K562 (cell line): Measurements from ENCODE around the gene OXNAD1. TPM values are rescaled to one million over a fixed set of nuclear protein-coding genes. Genes with fewer than 3 reads are reported as not detected.

Source experiments
- GATAD2A ChIP-seq: fragments of 450-650 bp; IDR thresholded peaks from 2 replicates; pipeline ENCODE4 v1.6.1; 2017
- MTF1 ChIP-seq: fragments of 250-450 bp; sonication (Bioruptor Pico); IDR thresholded peaks from 2 replicates; pipeline ENCODE4 v1.9.0; 2021; ENCODE audit warnings: moderate library complexity, mild to moderate bottlenecking, inconsistent platforms, borderline replicate concordance
- NCOR1 ChIP-seq: fragments of 450-650 bp; IDR thresholded peaks from 2 replicates; pipeline ENCODE4 v1.6.1; 2016; ENCODE audit warnings: mild to moderate bottlenecking, moderate library complexity
- NFE2 ChIP-seq: IDR thresholded peaks from 2 replicates; pipeline ENCODE4 v1.6.1; 2014; ENCODE audit warnings: antibody characterized with exemption, low read depth
- SAP30 ChIP-seq: fragments of 200-600 bp; sonication (generic); IDR thresholded peaks from 2 replicates; pipeline ENCODE4 v1.6.1; 2012; ENCODE audit warnings: borderline replicate concordance, low read depth, mild to moderate bottlenecking, moderate library complexity, low read length, control low read depth, inconsistent platforms; ENCODE audit not compliant: insufficient read depth, poor library complexity, severe bottlenecking
- SMARCC2 ChIP-seq: fragments of 450-650 bp; IDR thresholded peaks from 2 replicates; pipeline ENCODE4 v1.6.1; 2017; ENCODE audit warnings: antibody characterized with exemption, moderate library complexity, mild to moderate bottlenecking, low read depth
- SRF ChIP-seq, 2 experiments: fragments of 250-450, 450-650 bp in 1 of 2; sonication (Bioruptor Pico) in 1 of 2; sonication (generic) in 1 of 2; formaldehyde crosslinking; IDR thresholded peaks; 2 replicates each; pipeline versions ENCODE4 v1.5.0 to v1.5.1; 2020 to 2022; ENCODE audit warnings: mild to moderate bottlenecking in 1 of 2, missing genetic modification reagents in 1 of 2
- XRCC4 ChIP-seq: IDR thresholded peaks from one replicate; pipeline ENCODE4 v1.6.1; 2011; ENCODE audit not compliant: insufficient read depth, insufficient read length; ENCODE audit errors: extremely low read depth
- ZC3H4 ChIP-seq: sonication (generic); formaldehyde crosslinking; IDR thresholded peaks from 2 replicates; pipeline ENCODE4 v1.9.0; 2021; ENCODE audit warnings: missing genetic modification reagents, borderline replicate concordance
- ZNF175 ChIP-seq: fragments of 200-800 bp; sonication (Bioruptor generic); IDR thresholded peaks from 2 replicates; pipeline ENCODE4 v1.6.1; 2016; ENCODE audit warnings: low read depth, mild to moderate bottlenecking, missing genetic modification characterization, missing compliant biosample characterization
- polyA plus RNA-seq, 8 experiments: library from polyadenylated mRNA; depleted of rRNA in 4 of 8; stranded (reverse) in 5 of 8; unstranded in 3 of 8; fragments of >200 nt; fragmentation: Nextera tagmentation in 2 of 8; fragmentation: Illumina TruSeq in 1 of 8; extraction: Ambion mirVana in 2 of 8; extraction: Trizol in 1 of 8; gene quantifications; 2 replicates each; pipeline versions ENCODE4 v1.2.1 to v1.2.3, GENCODE V29; 2011 to 2014; ENCODE audit warnings: inconsistent platforms in 1 of 8, missing spikeins in 1 of 8
- total RNA-seq, 7 experiments: library from RNA; depleted of rRNA in 6 of 7; stranded (reverse); fragments of >200 nt in 6 of 7; fragmentation: Illumina TruSeq in 2 of 7; extraction: Trizol in 2 of 7; gene quantifications; 2 replicates each; pipeline versions ENCODE4 v1.2.1 to v1.2.3, GENCODE V29; 2011 to 2021; ENCODE audit warnings: low replicate concordance in 1 of 7
- TF ChIP-seq, protein P1 (sequence below): sonication (generic); formaldehyde crosslinking; IDR thresholded peaks from 2 replicates; pipeline ENCODE4 v1.4.0; 2020; ENCODE audit warnings: mild to moderate bottlenecking, missing genetic modification reagents
- TF ChIP-seq, protein P2 (sequence below): fragments of 450-650 bp; IDR thresholded peaks from 2 replicates; pipeline ENCODE4 v1.6.1; 2016; ENCODE audit warnings: mild to moderate bottlenecking, moderate library complexity
- TF ChIP-seq, protein P3 (sequence below): sonication (generic); formaldehyde crosslinking; IDR thresholded peaks from 2 replicates; pipeline ENCODE4 v1.8.0; 2022; ENCODE audit warnings: mild to moderate bottlenecking, missing genetic modification reagents

OXNAD1 gene
- total and polyA plus RNA-seq, 9 of the 15 experiments (the other 6 are each of a cell fraction or from before 2014, with no cell fraction given) = 12.8 to 44.4 (median 41.1) TPM

DNA sequence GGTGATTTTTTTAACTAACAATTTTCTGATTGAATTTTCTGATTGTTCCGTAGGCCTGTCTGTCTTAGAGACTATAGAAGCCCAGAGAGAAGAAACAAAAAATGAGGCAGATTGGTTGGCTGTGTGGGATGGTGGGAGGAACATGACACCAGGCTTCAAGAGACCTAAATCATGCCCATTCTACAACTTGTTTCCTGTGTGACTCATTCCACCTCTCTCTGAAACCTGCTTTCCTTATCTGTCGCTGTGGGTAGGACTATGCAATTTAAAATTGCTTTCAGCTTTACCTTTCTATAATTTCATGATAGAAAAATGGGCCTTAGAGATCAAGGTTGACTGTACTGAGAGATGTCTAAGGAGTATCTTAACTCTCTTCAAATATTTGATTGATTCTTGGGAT lies 44.5 kb downstream of the OXNAD1 start (continued):
- TF ChIP-seq, protein P1, sequence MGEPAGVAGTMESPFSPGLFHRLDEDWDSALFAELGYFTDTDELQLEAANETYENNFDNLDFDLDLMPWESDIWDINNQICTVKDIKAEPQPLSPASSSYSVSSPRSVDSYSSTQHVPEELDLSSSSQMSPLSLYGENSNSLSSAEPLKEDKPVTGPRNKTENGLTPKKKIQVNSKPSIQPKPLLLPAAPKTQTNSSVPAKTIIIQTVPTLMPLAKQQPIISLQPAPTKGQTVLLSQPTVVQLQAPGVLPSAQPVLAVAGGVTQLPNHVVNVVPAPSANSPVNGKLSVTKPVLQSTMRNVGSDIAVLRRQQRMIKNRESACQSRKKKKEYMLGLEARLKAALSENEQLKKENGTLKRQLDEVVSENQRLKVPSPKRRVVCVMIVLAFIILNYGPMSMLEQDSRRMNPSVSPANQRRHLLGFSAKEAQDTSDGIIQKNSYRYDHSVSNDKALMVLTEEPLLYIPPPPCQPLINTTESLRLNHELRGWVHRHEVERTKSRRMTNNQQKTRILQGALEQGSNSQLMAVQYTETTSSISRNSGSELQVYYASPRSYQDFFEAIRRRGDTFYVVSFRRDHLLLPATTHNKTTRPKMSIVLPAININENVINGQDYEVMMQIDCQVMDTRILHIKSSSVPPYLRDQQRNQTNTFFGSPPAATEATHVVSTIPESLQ (CRISPR knock-in tag) = no peak
- TF ChIP-seq SMARCC2 = peak; percentile 94
- 0 out of 4 replicates have a peak, but pooled peaks of 1 of the 2 experiments have one; percentile 44 for TF ChIP-seq SRF (CRISPR knock-in tag; IDR thresholded peaks at IDR 0.05)
- TF ChIP-seq XRCC4 = no peak
- TF ChIP-seq MTF1 (CRISPR knock-in tag) = no peak
- TF ChIP-seq, protein P2, sequence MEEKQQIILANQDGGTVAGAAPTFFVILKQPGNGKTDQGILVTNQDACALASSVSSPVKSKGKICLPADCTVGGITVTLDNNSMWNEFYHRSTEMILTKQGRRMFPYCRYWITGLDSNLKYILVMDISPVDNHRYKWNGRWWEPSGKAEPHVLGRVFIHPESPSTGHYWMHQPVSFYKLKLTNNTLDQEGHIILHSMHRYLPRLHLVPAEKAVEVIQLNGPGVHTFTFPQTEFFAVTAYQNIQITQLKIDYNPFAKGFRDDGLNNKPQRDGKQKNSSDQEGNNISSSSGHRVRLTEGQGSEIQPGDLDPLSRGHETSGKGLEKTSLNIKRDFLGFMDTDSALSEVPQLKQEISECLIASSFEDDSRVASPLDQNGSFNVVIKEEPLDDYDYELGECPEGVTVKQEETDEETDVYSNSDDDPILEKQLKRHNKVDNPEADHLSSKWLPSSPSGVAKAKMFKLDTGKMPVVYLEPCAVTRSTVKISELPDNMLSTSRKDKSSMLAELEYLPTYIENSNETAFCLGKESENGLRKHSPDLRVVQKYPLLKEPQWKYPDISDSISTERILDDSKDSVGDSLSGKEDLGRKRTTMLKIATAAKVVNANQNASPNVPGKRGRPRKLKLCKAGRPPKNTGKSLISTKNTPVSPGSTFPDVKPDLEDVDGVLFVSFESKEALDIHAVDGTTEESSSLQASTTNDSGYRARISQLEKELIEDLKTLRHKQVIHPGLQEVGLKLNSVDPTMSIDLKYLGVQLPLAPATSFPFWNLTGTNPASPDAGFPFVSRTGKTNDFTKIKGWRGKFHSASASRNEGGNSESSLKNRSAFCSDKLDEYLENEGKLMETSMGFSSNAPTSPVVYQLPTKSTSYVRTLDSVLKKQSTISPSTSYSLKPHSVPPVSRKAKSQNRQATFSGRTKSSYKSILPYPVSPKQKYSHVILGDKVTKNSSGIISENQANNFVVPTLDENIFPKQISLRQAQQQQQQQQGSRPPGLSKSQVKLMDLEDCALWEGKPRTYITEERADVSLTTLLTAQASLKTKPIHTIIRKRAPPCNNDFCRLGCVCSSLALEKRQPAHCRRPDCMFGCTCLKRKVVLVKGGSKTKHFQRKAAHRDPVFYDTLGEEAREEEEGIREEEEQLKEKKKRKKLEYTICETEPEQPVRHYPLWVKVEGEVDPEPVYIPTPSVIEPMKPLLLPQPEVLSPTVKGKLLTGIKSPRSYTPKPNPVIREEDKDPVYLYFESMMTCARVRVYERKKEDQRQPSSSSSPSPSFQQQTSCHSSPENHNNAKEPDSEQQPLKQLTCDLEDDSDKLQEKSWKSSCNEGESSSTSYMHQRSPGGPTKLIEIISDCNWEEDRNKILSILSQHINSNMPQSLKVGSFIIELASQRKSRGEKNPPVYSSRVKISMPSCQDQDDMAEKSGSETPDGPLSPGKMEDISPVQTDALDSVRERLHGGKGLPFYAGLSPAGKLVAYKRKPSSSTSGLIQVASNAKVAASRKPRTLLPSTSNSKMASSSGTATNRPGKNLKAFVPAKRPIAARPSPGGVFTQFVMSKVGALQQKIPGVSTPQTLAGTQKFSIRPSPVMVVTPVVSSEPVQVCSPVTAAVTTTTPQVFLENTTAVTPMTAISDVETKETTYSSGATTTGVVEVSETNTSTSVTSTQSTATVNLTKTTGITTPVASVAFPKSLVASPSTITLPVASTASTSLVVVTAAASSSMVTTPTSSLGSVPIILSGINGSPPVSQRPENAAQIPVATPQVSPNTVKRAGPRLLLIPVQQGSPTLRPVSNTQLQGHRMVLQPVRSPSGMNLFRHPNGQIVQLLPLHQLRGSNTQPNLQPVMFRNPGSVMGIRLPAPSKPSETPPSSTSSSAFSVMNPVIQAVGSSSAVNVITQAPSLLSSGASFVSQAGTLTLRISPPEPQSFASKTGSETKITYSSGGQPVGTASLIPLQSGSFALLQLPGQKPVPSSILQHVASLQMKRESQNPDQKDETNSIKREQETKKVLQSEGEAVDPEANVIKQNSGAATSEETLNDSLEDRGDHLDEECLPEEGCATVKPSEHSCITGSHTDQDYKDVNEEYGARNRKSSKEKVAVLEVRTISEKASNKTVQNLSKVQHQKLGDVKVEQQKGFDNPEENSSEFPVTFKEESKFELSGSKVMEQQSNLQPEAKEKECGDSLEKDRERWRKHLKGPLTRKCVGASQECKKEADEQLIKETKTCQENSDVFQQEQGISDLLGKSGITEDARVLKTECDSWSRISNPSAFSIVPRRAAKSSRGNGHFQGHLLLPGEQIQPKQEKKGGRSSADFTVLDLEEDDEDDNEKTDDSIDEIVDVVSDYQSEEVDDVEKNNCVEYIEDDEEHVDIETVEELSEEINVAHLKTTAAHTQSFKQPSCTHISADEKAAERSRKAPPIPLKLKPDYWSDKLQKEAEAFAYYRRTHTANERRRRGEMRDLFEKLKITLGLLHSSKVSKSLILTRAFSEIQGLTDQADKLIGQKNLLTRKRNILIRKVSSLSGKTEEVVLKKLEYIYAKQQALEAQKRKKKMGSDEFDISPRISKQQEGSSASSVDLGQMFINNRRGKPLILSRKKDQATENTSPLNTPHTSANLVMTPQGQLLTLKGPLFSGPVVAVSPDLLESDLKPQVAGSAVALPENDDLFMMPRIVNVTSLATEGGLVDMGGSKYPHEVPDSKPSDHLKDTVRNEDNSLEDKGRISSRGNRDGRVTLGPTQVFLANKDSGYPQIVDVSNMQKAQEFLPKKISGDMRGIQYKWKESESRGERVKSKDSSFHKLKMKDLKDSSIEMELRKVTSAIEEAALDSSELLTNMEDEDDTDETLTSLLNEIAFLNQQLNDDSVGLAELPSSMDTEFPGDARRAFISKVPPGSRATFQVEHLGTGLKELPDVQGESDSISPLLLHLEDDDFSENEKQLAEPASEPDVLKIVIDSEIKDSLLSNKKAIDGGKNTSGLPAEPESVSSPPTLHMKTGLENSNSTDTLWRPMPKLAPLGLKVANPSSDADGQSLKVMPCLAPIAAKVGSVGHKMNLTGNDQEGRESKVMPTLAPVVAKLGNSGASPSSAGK = 0 out of 2 replicates have a peak, but pooled peaks have one; percentile 22
- TF ChIP-seq ZC3H4 = no peak
- TF ChIP-seq SAP30 = no peak
- TF ChIP-seq GATAD2A = 0 out of 2 replicates have a peak, but pooled peaks have one; percentile 59
- TF ChIP-seq, protein P3, sequence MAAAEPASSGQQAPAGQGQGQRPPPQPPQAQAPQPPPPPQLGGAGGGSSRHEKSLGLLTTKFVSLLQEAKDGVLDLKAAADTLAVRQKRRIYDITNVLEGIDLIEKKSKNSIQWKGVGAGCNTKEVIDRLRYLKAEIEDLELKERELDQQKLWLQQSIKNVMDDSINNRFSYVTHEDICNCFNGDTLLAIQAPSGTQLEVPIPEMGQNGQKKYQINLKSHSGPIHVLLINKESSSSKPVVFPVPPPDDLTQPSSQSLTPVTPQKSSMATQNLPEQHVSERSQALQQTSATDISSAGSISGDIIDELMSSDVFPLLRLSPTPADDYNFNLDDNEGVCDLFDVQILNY = no peak
- TF ChIP-seq ZNF175 (CRISPR knock-in tag) = peak; percentile 68; the same call in 1 of the 2 replicates
- peak; percentile 30; the same call in 1 of the 2 replicates for TF ChIP-seq NCOR1
- peak; percentile 51; the same call in 1 of the 2 replicates for TF ChIP-seq NFE2
